ENCODE results near the gene LCLAT1. TPM values are rescaled to one million over a fixed set of nuclear protein-coding genes. Genes with fewer than 3 reads are reported as not detected.
A peak's percentile ranks its signal among the peaks of the same experiment; 100 is the strongest.
"Not testable (repeated sequence)": the region's sequence is repeated elsewhere in the genome, so short reads cannot be mapped to it uniquely, and the experiment has no call there.

The LCLAT1 gene
- total RNA-seq, 1 donor from 2014 or later: 29.3 TPM

DNA sequence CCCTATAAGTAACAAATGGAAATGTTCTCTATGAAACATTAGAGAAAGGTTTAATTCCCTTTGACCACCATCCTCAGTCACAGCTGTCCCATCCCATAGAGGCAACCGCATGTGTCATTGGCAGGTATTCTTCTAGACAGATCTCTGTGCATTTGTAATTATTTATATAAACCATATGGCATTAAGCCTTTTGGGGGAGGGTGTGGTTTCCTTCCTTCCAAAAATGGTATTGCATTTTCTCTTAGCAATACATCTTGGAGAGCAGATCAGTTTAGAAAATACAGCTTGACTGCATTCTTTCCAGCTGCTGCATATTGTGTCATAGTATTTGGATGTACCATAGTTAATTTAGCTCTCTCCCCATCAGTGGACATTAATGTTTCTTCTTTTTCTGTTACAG lies 57.7 kb downstream of the LCLAT1 start:
- peaks cover 15% of the 10 kb centered on the region for H3K9me3 Mint-ChIP-seq (ENCODE audit: low read depth)
- H3K36me3 Mint-ChIP-seq (ENCODE audit: insufficient read depth): peaks cover 16% of the 10 kb centered on the region
- TF ChIP-seq, protein P1, sequence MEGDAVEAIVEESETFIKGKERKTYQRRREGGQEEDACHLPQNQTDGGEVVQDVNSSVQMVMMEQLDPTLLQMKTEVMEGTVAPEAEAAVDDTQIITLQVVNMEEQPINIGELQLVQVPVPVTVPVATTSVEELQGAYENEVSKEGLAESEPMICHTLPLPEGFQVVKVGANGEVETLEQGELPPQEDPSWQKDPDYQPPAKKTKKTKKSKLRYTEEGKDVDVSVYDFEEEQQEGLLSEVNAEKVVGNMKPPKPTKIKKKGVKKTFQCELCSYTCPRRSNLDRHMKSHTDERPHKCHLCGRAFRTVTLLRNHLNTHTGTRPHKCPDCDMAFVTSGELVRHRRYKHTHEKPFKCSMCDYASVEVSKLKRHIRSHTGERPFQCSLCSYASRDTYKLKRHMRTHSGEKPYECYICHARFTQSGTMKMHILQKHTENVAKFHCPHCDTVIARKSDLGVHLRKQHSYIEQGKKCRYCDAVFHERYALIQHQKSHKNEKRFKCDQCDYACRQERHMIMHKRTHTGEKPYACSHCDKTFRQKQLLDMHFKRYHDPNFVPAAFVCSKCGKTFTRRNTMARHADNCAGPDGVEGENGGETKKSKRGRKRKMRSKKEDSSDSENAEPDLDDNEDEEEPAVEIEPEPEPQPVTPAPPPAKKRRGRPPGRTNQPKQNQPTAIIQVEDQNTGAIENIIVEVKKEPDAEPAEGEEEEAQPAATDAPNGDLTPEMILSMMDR (IDR thresholded peaks at IDR 0.05; ENCODE audit: unreplicated experiment): no peak
- H3K27ac Mint-ChIP-seq: no peak overlapping the region
- H3K4me3 Mint-ChIP-seq (ENCODE audit: low read depth): no peak overlapping the region
- peaks cover 5% of the 10 kb centered on the region for H3K4me1 Mint-ChIP-seq (ENCODE audit: low read depth)
- DNase-seq (ENCODE audit: low spot score, unreplicated experiment): no peak
- no peaks in the 10 kb centered on the region for H3K27me3 Mint-ChIP-seq

DNA sequence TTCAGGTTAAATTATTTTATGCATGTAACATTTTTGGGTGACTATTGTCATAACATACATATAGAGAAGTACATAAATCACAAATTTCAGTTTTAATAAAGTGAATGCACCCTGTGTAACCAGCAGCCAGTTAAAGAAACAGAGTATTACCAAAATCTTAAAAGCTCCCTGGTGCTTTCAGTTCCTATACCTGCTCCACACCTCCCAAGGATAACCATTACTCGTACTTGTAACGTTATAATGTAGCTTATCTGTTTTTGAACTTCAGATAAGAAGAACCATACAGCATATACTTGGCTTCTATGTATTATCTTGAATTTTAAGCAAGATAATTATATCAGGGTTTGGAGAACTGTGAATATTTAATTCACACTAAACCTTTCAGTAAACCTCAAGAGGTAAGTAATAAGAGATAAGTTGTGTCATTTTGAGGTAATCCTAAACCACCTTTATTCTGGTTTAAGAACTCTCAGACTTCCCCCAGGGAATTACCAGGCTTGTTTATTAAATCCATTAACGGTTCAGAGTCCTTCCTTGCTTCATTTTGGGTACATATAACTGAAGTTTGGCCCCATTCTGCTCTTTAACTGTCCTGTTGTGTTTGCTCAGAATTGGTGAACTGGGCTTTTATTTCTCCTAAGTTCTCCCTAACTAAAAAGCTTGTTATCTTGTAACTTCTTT lies 58.6 kb downstream of the LCLAT1 start:
- Mint-ChIP-seq H3K9me3 (ENCODE audit: low read depth) (peaks cover 15% of the 10 kb centered on the region), H3K36me3 (ENCODE audit: insufficient read depth) (peaks cover 13% of the 10 kb centered on the region), H3K27me3 (no peaks in the 10 kb centered on the region), H3K27ac (no peak overlapping the region), H3K4me1 (ENCODE audit: low read depth) (peaks cover 8% of the 10 kb centered on the region), H3K4me3 (ENCODE audit: low read depth) (no peak overlapping the region)
- TF ChIP-seq, protein P1 (IDR thresholded peaks at IDR 0.05; ENCODE audit: unreplicated experiment): no peak
- no peak for DNase-seq (ENCODE audit: low spot score, unreplicated experiment)

DNA sequence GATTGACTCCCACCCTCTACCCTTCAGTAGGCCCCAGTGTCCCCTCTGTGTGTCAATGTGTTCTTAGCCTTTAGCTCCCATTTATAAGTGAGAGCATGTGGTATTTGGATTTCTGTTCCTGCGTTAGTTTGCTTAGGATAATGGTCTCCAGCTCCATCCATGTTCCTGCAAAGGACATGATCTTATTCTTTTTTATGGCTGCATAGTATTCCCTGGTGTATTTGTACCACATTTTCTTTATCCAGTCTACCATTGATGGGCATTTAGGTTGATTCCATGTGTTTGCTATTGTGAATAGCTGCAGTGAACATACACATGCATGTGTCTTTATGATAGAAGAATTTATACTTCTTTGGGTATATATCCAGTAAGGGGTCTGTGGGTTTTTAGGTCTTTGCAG lies 60.4 kb downstream of the LCLAT1 start:
- not testable (repeated sequence) for H3K27ac Mint-ChIP-seq; DNase-seq (ENCODE audit: low spot score, unreplicated experiment); H3K27me3 Mint-ChIP-seq; H3K4me3 Mint-ChIP-seq (ENCODE audit: low read depth); H3K36me3 Mint-ChIP-seq (ENCODE audit: insufficient read depth)
- H3K9me3 Mint-ChIP-seq (ENCODE audit: low read depth): peaks cover 12% of the 10 kb centered on the region
- H3K4me1 Mint-ChIP-seq (ENCODE audit: low read depth): peaks cover 19% of the 10 kb centered on the region

DNA sequence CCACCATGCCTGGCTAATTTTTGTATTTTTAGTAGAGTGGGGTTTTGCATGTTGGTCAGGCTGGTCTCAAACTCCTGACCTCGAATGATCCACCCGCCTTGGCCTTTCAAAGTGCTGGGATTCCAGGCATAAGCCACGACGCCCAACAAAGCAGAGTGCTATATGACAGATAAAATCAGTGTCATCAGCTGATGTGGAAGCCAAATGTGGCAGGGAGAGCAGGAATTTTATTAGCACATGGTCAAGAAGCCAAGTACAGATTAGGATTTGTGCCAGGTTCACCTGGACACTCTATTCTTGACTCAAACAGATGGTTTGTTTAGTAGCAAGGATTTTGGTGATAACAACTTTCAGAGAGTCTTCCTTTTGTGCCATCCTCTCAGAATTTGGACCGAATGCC lies 62.7 kb downstream of the LCLAT1 start:
- DNase-seq (ENCODE audit: low spot score, unreplicated experiment): no peak
- peaks cover 12% of the 10 kb centered on the region for H3K9me3 Mint-ChIP-seq (ENCODE audit: low read depth)
- H3K27ac Mint-ChIP-seq: no peak overlapping the region
- H3K4me1 Mint-ChIP-seq (ENCODE audit: low read depth): peaks cover 34% of the 10 kb centered on the region
- TF ChIP-seq, protein P1 (IDR thresholded peaks at IDR 0.05; ENCODE audit: unreplicated experiment): no peak
- H3K4me3 Mint-ChIP-seq (ENCODE audit: low read depth): no peak overlapping the region
- H3K27me3 Mint-ChIP-seq: no peaks in the 10 kb centered on the region
- peaks cover 9% of the 10 kb centered on the region for H3K36me3 Mint-ChIP-seq (ENCODE audit: insufficient read depth)

DNA sequence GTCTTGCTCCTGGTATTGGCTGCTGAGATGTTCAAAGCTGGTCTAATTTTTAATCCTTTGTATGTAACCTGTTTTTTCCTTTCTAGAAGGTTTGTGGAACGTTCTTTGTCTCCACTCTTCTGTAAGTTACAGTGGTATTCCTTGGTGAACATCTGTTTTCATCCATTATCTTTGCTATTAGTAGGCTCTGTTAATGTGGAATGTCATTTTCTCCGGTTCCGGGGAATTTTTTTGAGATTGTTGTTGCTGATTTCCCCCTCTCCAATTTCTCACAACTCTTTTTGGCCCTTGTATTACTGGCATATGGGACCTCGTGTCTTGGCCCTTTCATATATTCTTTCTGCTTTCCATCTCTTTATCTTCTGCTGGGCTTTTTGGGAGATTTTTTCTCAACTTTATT lies 63.4 kb downstream of the LCLAT1 start:
- H3K4me1 Mint-ChIP-seq (ENCODE audit: low read depth): peaks cover 39% of the 10 kb centered on the region
- H3K27ac Mint-ChIP-seq: peak overlapping the region; percentile 49
- TF ChIP-seq, protein P1 (IDR thresholded peaks at IDR 0.05; ENCODE audit: unreplicated experiment): no peak
- peaks cover 9% of the 10 kb centered on the region for H3K36me3 Mint-ChIP-seq (ENCODE audit: insufficient read depth)
- H3K4me3 Mint-ChIP-seq (ENCODE audit: low read depth): no peak overlapping the region
- H3K9me3 Mint-ChIP-seq (ENCODE audit: low read depth): peaks cover 12% of the 10 kb centered on the region
- DNase-seq (ENCODE audit: low spot score, unreplicated experiment): no peak
- no peaks in the 10 kb centered on the region for H3K27me3 Mint-ChIP-seq

Measured in progenitor cell of endocrine pancreas (in vitro differentiated cells).